Mucosa of descending colon (tissue), 3 donors: ENCODE measurements around the gene GATA5. TPM values are rescaled to one million over a fixed set of nuclear protein-coding genes. Genes with fewer than 3 reads are reported as not detected.

ENCODE experiments used
- ATAC-seq: fragments of 200-7000 bp; cut with Tn5 transposase; one replicate; pipeline ENCODE4 v1.9.1; 2020; ENCODE audit warnings: mild to moderate bottlenecking, moderate library complexity
- DNase-seq, 3 donors: peaks; one replicate each; pipeline ENCODE4 v3.0.0-alpha.2; 2020
- H3K36me3 ChIP-seq: fragments of 200-600 bp; one replicate; pipeline ENCODE4 v1.8.0; 2021; ENCODE audit warnings: low read depth, mild to moderate bottlenecking
- H3K4me1 ChIP-seq: fragments of 200-600 bp; one replicate; pipeline ENCODE4 v1.8.0; 2021; ENCODE audit warnings: low read depth, mild to moderate bottlenecking
- H3K4me3 ChIP-seq: fragments of 200-600 bp; one replicate; pipeline ENCODE4 v1.8.0; 2021; ENCODE audit warnings: mild to moderate bottlenecking
- H3K9me3 ChIP-seq: fragments of 200-600 bp; one replicate; pipeline ENCODE4 v1.8.0; 2021; ENCODE audit warnings: mild to moderate bottlenecking
- CTCF ChIP-seq: fragments of 200-600 bp; IDR thresholded peaks from one replicate; pipeline ENCODE4 v1.8.0; 2022; ENCODE audit warnings: antibody characterized with exemption, mild to moderate bottlenecking
- intact Hi-C, 2 donors: fragments of 100-400 bp; cut with DNase I in 1 of 2; cut with micrococcal nuclease in 1 of 2; formaldehyde crosslinking; loops; one replicate each; pipeline versions ENCODE4 v1.11.0 to v1.11.1; 2022; cut with DNase I, micrococcal nuclease
- total RNA-seq, 3 donors: library from RNA; stranded (reverse); fragmentation: NEBNext Ultra II Directional in 2 of 3; extraction: Animal tissue kit (Norgen Biotek cat#: 25700) in 2 of 3; gene quantifications; one replicate each; pipeline versions ENCODE4 v1.2.1 to v1.2.4, GENCODE V29; 2021 to 2023
- donor health status: DM: no; HTN: no; CAD: no; lungs with moderate emphysema.
- donor health status: DM: no; HTN: no; CAD: no.
- donor health status: DM: no; HTN: yes; CAD: no.

GATA5 gene
- total RNA-seq, 3 donors from 2014 or later, result 0.14 to 0.22 TPM; not detected in 1

DNA sequence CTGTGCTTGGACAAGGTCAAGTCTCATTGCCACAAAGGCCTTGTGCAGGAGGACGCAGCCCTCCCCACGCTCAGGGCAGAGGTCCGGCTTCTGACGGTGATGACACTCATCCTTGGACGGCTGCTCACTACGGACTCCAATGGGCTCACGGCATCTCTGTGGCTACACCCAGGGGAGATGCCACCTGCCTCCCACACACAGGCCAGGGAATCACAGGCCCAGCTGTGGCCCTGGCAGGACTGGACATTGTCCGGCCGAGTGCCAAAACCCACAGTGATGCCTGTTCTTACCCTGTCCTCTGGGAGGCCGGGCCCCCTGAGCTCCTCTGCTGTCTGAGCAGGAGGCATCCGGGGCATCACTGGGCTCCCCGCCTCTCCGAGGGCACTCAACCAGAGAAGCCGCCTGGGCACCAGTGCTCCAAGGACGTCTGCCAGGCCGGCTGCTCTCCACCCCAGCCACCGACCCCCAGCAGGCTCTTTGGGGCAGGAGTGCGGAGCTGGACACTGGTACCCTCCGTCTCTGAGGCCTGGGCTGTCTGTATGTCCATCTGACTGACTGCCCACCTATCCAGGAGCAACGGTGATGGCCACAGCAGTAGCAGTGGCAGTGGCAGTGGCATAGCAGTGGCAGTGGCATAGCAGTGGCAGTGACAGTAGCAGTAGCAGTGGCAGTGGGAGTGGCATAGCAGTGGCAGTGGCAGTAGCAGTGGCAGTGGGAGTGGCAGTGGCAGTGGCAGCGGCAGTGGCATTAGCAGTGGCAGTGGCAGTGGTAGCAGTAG is 50.3 kb downstream of the GATA5 start:
- ATAC-seq, result no peak

DNA sequence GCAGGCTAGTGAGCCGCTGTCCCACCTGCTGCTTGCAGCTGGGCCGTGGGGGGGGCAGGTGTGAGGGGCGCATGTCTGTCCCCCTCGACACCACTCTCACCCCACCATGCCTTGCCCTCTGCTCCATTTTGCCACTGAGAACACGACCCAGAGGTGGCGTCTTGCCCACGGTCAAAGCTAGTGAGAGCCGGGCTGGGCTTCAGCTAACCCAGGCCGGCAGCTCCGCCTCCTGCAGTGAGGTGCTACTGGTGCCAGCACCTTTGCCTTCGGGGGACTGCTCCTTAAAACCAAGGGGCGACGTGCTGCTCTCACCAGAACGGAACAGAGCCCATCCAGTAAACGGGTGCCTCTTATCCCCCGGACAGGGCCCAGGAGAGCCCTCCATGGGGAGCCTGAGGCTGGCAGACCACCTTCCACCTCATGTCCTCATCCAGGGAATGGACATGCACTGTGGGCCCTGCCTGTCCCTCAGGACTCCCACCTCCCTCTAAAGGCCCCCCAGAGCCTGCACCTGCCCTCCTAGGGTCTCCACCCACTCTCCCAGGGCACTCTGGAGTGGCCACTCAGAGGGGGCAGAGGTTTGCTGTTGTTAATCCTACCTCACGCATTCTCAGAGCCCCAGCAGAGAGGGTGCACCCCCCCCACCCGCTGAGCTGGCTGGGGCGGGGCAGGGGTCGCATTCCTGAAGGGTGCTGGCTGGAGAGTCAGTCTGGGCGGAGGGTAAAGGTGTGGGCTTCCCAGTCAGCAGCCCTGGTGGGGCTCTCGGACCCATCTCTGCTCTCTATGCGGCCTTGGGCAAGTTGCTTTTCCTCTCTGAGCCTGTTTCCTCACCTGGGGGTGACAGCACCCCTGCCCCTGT is 51.3 kb downstream of the GATA5 start:
- intact Hi-C loops, result no loop called here
- ATAC-seq (no peak), DNase-seq (no peak)
- peaks cover 17% of the 10 kb centered on the region for H3K4me1 ChIP-seq
- H3K9me3 ChIP-seq, result no peaks in the 10 kb centered on the region
- no peaks in the 10 kb centered on the region for H3K36me3 ChIP-seq
- no peak for TF ChIP-seq CTCF
- no peak overlapping the region for H3K4me3 ChIP-seq

More for the DNA sequence above, 50.3 kb downstream of the GATA5 start:
- intact Hi-C loops, result no loop called here
- no peak for TF ChIP-seq CTCF
- no peaks in the 10 kb centered on the region for H3K36me3 ChIP-seq
- no peaks in the 10 kb centered on the region for H3K9me3 ChIP-seq
- no peak for DNase-seq
- H3K4me1 ChIP-seq, result peaks cover 20% of the 10 kb centered on the region
- H3K4me3 ChIP-seq, result no peak overlapping the region

DNA sequence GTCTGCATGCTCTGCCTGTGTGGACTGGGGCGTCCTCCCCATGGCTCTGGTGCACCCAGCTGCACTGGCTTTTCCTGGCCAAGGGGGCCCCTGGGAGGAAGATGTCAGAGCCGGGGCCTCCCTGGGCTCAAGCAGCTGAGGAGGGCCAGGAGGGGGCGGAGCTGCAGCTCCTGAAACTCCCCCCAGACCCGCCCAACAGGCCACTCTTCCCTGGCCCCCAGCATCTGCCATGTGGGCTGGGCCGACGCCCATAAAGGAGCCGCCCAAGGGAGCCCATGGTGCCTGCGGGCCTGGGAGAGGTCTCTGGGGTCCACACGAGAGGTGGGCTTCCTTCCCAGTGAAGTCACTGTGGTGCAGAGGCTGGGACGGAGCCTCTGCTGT is 52.5 kb downstream of the GATA5 start:
- ATAC-seq (no peak), DNase-seq (no peak)
- Histone ChIP-seq H3K36me3 (no peaks in the 10 kb centered on the region), H3K4me1 (peaks cover 14% of the 10 kb centered on the region), H3K9me3 (no peaks in the 10 kb centered on the region), H3K4me3 (no peak overlapping the region)
- intact Hi-C loops, result no loop called here
- TF ChIP-seq CTCF, result no peak

DNA sequence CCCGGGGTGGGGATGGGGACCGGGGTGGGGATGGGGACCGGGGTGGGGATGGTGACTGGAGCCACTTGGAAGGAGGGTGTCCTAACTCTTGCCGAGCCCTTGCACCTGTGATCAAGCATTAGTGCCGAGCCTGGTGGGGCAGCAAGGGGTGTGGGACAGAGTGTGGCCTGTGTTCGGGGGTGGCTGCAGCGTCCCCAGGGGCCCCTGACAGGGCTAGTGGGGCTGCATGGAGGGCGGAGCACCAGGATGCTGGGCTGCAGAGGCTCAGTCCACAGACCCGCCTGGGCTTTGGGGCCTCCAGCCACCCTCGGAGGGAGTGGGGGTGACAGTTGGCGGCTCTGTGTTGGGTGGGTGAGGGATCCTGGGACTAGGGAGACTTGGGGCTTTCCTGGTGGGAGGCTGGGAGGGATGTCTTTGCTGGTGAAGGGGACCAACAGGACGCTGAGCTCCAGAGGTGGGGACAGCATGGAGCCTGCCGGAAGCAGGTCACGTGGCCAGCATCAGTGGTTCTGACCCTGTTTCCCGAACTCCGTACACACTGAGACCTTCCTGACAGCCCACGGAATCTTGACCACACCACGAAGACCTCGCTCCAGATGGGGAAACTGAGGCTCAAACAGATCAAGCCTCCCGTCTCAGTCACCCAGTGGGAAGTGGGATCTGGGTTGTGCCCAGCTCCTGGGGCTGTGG is 53.0 kb downstream of the GATA5 start:
- ATAC-seq (no peak), DNase-seq (no peak)
- H3K36me3 ChIP-seq, result no peaks in the 10 kb centered on the region
- H3K9me3 ChIP-seq, result no peaks in the 10 kb centered on the region
- TF ChIP-seq CTCF, result no peak
- no peak overlapping the region for H3K4me3 ChIP-seq
- intact Hi-C loops, result no loop called here
- peaks cover 9% of the 10 kb centered on the region for H3K4me1 ChIP-seq

- intact Hi-C loops, result no loop called here
Observed at GRCh38 chr20:62421716-62421990, 54.1 kb downstream of the GATA5 start.

More at GRCh38 chr20:62421716-62421990, 54.1 kb downstream of the GATA5 start:
- H3K4me3 ChIP-seq, result no peak overlapping the region
- peaks cover 1% of the 10 kb centered on the region for H3K4me1 ChIP-seq
- DNase-seq (no peak), ATAC-seq (no peak)
- no peaks in the 10 kb centered on the region for H3K36me3 ChIP-seq
- TF ChIP-seq CTCF, result no peak
- H3K9me3 ChIP-seq, result no peaks in the 10 kb centered on the region
